T1000 (cell line): ENCODE results near the gene CX3CL1.
"Not testable (repeated sequence)": the region's sequence is repeated elsewhere in the genome, so short reads cannot be mapped to it uniquely, and the experiment has no call there.

ENCODE experiments used
- DNase-seq: peaks from one replicate; lab custom pipeline; 2025; ENCODE audit warnings: mixed read lengths; lab: John Stamatoyannopoulos, UW

CX3CL1 gene

GRCh38 chr16:57357330-57358085 lies 14.8 kb upstream of the CX3CL1 start:
- DNase-seq = no peak

DNA sequence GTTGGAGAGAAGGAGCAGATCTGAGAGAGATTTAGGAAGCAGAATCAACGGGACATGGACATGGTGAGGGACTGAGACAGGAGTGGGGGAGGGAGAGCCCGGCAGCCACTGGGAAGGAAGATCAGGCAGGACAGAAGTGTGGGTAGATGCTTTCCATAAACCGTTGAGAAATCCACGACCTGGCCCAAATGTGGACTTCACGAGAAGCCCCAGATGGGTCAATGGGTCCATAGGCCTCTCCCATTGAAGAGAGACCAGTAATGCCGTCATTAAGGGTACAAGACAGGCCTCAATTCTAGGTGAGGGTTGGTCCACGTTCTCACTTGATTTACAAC lies 14.2 kb upstream of the CX3CL1 start:
- no peak for DNase-seq

DNA sequence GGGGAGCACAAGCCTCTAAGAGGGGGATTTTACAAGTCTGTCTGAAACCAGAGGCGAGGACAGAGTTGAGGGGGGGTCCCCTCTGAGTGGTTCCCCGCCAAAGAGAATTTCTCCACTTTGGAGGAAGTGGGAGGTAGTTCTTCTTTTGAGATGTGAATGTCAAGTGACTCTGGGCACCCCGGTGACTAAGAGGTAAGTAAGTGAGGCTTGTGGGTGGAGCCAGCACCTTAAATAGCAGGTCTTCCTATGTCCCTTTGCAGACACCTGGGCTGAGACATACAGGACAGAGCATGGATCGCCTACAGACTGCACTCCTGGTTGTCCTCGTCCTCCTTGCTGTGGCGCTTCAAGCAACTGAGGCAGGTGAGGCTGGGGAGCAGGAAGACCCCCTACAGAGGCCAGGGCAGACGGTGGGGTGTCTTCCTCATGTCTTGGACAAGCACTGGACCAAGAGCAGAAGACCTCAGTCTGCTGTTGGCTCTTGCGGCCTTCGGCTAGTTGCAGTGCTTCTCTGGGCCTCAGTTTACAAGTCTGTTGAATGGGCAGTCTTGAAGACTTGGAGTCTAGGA lies 13.7 kb upstream of the CX3CL1 start, which contains the start of gene CCL22:
Gene CCL22 (plus strand): TSS at position 257 of the 569 bp plus-strand sequence. CDS start 34 bp downstream, at position 291.
- DNase-seq = no peak

GRCh38 chr16:57360321-57360935 lies 11.9 kb upstream of the CX3CL1 start:
- no peak for DNase-seq

- no peak for DNase-seq
Measured at GRCh38 chr16:57361404-57361803, 10.9 kb upstream of the CX3CL1 start.

DNA sequence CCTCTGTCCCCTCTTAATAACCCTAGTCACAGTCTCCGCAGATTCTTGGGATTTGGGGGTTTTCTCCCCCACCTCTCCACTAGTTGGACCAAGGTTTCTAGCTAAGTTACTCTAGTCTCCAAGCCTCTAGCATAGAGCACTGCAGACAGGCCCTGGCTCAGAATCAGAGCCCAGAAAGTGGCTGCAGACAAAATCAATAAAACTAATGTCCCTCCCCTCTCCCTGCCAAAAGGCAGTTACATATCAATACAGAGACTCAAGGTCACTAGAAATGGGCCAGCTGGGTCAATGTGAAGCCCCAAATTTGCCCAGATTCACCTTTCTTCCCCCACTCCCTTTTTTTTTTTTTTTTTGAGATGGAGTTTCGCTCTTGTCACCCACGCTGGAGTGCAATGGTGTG lies 8.1 kb upstream of the CX3CL1 start:
- DNase-seq = no peak

DNA sequence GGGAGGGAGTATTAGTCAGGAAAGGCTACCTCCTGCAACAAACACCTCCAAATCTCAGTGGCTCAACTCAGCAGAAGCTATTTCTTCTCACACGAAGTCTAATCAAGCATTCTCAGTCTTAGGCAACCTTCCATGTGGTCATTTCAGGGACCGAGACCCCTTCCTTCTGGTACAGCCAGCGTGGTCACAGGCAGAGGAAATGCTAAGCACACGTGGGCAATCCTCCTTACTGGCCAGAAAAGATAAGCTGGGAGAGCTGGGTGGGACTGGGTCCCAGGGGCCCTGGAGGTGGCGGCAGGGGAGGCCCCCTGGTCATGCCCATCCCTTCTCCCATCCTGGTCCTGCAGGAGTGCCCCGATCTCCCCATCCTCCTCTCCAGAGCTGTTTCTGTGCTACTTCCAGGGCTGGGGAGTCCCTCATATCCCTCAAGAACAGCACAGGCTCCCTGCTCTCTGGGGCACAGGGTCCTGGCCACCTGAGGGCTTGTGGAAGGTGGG lies 5.7 kb upstream of the CX3CL1 start:
- DNase-seq = no peak

- no peak for DNase-seq
Measured at GRCh38 chr16:57367116-57367752, 5.1 kb upstream of the CX3CL1 start.

- no peak for DNase-seq
Measured at GRCh38 chr16:57371494-57372371, 557 bp upstream of the CX3CL1 start.

DNA sequence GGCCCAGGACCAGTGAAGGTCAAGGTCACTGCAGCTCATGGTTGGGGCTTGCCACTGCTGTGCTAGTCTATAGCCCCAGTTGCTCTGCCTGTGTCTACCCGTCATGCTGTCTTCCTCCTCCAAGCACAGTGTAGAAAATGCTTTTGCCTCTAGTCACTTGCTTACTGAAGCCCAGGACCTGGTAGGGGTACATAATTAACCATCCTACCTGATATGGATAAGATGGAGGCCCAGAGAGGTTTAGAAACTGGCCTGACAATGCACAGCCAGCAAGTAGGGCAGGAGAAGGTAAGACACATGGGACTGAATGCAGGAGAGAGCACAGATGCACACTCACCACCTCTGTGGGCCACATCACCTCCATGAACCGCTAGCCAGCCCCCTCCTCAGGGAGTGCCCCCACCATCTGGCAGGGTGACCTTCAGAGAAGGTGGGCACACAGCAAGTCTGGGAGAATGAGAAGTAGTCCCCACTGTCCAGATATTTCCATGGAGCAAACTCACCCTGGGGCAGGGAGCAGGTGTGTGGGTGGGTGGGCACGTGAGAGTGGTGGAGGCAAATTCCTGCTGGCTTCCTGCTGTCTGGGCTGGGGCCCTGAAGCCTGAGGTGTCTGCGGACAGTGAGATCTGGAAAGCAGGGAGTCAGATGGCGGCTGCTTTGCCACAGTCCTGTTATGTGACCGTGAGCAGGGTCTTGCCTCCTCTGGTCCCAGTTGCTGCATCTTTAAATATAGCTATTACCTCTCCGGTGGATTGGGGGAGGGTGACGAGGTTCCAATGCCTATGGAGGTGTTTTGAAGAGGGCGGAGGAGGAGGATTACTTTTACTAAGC lies 1.0 kb downstream of the CX3CL1 start:
- no peak for DNase-seq

- DNase-seq = no peak
Measured at GRCh38 chr16:57374067-57374534, 1.8 kb downstream of the CX3CL1 start.

- DNase-seq = not testable (repeated sequence)
Measured at GRCh38 chr16:57374925-57375465, 2.7 kb downstream of the CX3CL1 start.

GRCh38 chr16:57376313-57376818 lies 4.1 kb downstream of the CX3CL1 start:
- DNase-seq = no peak

- no peak for DNase-seq
Measured at GRCh38 chr16:57377080-57377841, 5.0 kb downstream of the CX3CL1 start.

- no peak for DNase-seq
Measured at GRCh38 chr16:57379579-57379978, 7.3 kb downstream of the CX3CL1 start.

GRCh38 chr16:57380671-57381462 lies 8.6 kb downstream of the CX3CL1 start:
- no peak for DNase-seq

DNA sequence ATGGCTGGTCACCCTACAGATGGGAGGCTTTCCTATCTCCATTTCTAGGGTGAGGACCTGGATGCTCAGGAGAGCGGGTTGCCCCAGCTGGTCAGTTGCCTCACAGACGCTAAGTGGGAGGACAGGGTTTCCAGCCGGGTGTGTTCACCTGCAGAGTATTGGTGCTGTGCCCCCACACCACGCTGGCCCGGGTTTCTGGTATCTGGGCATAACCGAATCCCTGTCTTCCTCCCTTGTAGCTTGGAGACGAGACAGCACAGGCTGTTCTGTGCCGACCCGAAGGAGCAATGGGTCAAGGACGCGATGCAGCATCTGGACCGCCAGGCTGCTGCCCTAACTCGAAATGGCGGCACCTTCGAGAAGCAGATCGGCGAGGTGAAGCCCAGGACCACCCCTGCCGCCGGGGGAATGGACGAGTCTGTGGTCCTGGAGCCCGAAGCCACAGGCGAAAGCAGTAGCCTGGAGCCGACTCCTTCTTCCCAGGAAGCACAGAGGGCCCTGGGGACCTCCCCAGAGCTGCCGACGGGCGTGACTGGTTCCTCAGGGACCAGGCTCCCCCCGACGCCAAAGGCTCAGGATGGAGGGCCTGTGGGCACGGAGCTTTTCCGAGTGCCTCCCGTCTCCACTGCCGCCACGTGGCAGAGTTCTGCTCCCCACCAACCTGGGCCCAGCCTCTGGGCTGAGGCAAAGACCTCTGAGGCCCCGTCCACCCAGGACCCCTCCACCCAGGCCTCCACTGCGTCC lies 9.7 kb downstream of the CX3CL1 start:
- no peak for DNase-seq
